Forelimb muscle (tissue), 1 donor: ENCODE results near the gene IHH. TPM values are rescaled to one million over a fixed set of nuclear protein-coding genes. Genes with fewer than 3 reads are reported as not detected.

ENCODE experiments used
- DNase-seq: peaks from one replicate; pipeline ENCODE4 v3.0.0-alpha.2; 2013; ENCODE audit warnings: low read depth
- polyA plus RNA-seq: library from polyadenylated mRNA; unstranded; fragments of 120-200 nt; gene quantifications from one replicate; pipeline ENCODE4 v1.2.1, GENCODE V29; 2013; ENCODE audit not compliant: insufficient read length

IHH gene
- polyA plus RNA-seq, 1 donor: not detected

DNA sequence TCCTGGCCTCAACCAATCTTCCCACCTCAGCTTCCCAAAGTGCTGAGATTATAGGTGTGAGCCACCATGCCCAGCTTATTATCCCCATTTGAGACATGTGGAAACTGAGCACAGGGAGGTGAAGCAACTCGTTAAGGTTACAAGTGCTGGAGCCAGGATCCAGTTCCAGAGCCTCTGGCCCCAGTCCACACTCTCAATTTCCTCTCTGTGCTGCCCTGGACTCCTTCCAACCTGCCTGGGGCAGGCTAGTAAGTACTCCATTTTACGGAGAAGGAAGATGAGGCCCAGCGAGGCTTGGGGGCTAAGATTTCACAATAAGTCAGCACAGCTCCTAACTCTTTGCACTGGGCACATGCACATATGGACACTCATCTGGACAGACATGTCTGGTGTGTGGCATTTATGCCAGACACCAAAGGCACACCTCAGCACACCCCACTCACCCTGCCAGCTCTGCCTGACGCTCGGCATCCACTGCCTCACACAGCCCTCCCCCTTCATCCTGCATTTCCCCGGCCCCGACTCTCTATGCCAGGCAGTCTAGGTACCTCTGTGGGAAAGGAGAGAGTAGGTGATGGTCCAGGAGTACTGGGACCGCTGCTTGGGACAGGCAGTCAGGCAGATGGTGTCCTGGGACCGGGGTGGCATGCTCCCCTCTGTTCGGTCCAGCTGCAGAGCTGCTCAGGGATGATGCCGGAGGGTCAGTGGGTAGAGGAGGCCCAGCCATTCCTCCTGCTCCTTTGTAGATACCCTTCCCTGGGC lies 39.9 kb downstream of the IHH start:
- DNase-seq: no peak

GRCh38 chr2:219019436-219019835 lies 41.3 kb downstream of the IHH start:
- no peak for DNase-seq

- DNase-seq: no peak
These were observed 42.0 kb downstream of the IHH start for GRCh38 chr2:219018726-219019125.

GRCh38 chr2:219018286-219018685 lies 42.4 kb downstream of the IHH start:
- DNase-seq: no peak

DNA sequence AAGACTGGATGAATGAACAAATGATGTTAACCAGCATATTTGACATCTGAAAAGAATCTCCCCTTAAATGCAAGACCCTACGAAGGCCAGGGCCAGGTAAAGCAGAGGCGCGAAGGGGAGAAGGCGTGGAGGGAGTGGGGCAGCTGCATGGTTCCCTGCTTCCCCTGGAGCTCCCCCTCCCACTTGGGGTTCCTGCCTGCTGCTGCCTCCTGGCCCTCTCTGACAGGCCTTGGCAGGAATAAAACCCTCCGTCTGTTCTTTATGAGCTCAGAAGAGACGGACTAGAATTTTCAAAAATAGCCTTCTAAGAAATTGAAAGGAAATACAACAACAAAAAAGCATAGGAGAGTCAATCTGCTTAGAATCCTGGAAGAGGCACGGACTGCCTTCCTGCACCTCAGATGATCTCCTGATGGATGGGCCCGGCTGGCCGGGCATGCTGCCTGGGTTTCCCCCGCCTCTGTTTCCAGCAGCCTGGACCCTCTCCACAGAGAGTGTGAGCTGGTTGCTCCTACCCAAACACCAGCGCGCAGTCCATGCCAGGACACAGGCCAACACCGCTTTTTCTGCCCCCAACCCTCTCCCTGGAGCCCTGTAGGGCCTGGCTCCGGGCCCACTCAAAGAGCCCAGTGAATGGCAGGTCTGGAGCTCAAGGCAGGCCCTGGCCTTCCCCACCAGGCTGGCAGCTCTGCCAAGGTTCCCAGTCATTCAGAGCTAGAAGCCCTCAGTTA lies 43.4 kb downstream of the IHH start:
- DNase-seq: no peak

GRCh38 chr2:219016721-219017120 lies 44.0 kb downstream of the IHH start:
- DNase-seq: no peak

DNA sequence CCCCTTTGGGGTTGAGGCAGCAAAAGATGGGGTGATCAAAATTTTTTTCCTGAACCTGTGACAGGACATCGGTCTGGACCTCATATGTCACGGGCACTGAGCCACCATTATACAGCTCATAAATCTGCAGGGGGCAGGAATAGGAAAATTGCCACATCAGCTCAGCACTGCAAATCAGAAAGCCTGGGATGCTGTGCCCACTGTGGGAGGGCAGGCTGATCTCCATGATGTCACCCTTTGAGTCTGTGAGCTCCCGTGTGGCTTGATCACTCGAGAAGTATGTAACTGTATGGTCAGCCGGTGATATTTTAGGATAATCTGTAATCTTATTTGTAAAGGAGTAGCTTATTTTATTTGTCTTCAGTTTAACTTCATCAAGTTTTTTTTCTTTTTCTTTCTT lies 49.8 kb downstream of the IHH start:
- no peak for DNase-seq

DNA sequence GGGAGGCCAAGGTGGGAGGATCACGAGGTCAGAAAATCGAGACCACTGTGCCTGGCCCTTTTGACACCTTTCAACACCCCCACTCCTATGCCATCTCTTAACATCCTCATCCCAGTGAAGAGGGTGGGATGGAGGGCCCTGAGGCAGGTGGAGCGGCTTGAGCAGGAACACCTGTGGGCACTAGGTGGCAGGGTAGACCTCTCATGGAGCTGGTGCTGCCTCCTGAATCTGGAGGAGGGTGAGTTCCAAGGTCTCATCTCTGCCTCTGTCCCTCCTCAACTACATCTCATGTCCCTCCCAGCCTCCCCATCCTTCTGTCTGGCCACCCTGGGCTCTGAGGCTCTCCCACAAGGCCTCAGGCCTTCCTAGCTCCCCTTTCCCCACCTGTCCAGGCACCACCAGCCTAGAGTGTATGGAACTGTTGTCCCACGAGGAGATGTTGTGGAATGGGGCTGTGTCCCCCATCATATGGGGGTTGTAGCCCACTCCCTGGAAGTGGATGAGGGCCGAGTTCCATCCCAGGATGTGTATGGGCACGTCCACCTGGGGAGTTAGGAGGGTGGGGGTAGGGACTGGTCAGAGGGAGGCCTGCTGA lies 50.5 kb downstream of the IHH start:
- DNase-seq: no peak

DNA sequence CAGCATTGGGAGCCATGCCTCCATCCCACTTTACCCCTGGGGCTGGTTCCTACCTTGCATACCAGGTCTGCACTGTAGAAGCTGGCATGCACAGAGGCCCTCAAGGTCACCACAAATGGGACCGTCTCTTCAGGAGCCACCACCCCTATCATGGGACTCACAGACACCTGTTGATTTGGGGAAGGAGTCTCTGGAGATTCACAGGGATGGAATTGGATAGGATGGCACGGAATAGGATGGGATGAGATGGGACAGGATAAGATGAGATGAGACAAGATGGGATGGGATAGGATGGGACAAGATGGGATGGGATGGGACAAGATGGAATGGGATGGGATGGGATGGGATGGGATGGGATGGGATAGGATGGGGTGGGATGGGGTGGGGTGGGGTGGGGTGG lies 51.4 kb downstream of the IHH start:
- DNase-seq: no peak

Other genes starting within 250 kb of the IHH start
- gene PRKAG3, start 229.1 kb downstream of the IHH start, polyA plus RNA-seq: 32.9 TPM
- 0.19 TPM for gene WNT6, start 201.1 kb downstream of the IHH start, polyA plus RNA-seq
- gene WNT10A, start 180.1 kb downstream of the IHH start, polyA plus RNA-seq: not detected
- 0.29 TPM for gene CDK5R2, start 101.3 kb downstream of the IHH start, polyA plus RNA-seq
- not detected for gene FEV, start 75.7 kb downstream of the IHH start, polyA plus RNA-seq
- not detected for gene CRYBA2, start 67.5 kb downstream of the IHH start, polyA plus RNA-seq
- gene CFAP65, start 19.4 kb downstream of the IHH start, polyA plus RNA-seq: not detected
- 11.6 TPM for gene NHEJ1, start 99.9 kb upstream of the IHH start, polyA plus RNA-seq
- gene SLC23A3, start 109.1 kb upstream of the IHH start, polyA plus RNA-seq: 1.3 TPM
- 34.2 TPM for gene CNPPD1, start 116.0 kb upstream of the IHH start, polyA plus RNA-seq
- 39.8 TPM for gene RETREG2, start 117.4 kb upstream of the IHH start, polyA plus RNA-seq
- gene ZFAND2B, start 145.9 kb upstream of the IHH start, polyA plus RNA-seq: 21.0 TPM
- 31.9 TPM for gene ABCB6, start 158.0 kb upstream of the IHH start, polyA plus RNA-seq
- 33.5 TPM for gene ATG9A, start 168.7 kb upstream of the IHH start, polyA plus RNA-seq
- gene ANKZF1, start 168.9 kb upstream of the IHH start, polyA plus RNA-seq: 26.8 TPM
- gene GLB1L, start 184.5 kb upstream of the IHH start, polyA plus RNA-seq: 3.6 TPM
- gene STK16, start 184.6 kb upstream of the IHH start, polyA plus RNA-seq: 15.0 TPM
- gene TUBA4B, start 192.3 kb upstream of the IHH start, polyA plus RNA-seq: 0.20 TPM
- gene TUBA4A, start 193.0 kb upstream of the IHH start, polyA plus RNA-seq: 139 TPM
- 82.4 TPM for gene DNAJB2, start 218.4 kb upstream of the IHH start, polyA plus RNA-seq
- 0.13 TPM for gene PTPRN, start 248.5 kb upstream of the IHH start, polyA plus RNA-seq